MG63 (cell line): ENCODE data around the gene LPO. TPM values are rescaled to one million over a fixed set of nuclear protein-coding genes. Genes with fewer than 3 reads are reported as not detected.

ENCODE experiments used
- DNase-seq: peaks from one replicate; pipeline ENCODE4 v3.0.0-alpha.2; 2020
- H3K27me3 ChIP-seq: fragments of 250-450 bp; sonication (Bioruptor Pico); 2 replicates; pipeline ENCODE4 v1.5.1; 2020; ENCODE audit warnings: mild to moderate bottlenecking, moderate library complexity
- H3K36me3 ChIP-seq: fragments of 250-450 bp; sonication (Bioruptor Pico); 2 replicates; pipeline ENCODE4 v1.5.1; 2020; ENCODE audit warnings: mild to moderate bottlenecking, moderate library complexity
- H3K4me3 ChIP-seq: fragments of 250-450 bp; sonication (Bioruptor Pico); 2 replicates; pipeline ENCODE4 v1.5.1; 2020; ENCODE audit warnings: mild to moderate bottlenecking, moderate library complexity
- H3K9me3 ChIP-seq: fragments of 250-450 bp; sonication (Bioruptor Pico); 2 replicates; pipeline ENCODE4 v1.5.1; 2020; ENCODE audit warnings: mild to moderate bottlenecking, moderate library complexity
- total RNA-seq: library from RNA; depleted of rRNA; stranded (reverse); fragments of >200 nt; shearing (Covaris generic); gene quantifications from 2 replicates; pipeline ENCODE4 v1.2.3, GENCODE V29; 2014; ENCODE audit warnings: low replicate concordance

LPO gene
- total RNA-seq, 1 experiment from 2014 or later, result not detected

DNA sequence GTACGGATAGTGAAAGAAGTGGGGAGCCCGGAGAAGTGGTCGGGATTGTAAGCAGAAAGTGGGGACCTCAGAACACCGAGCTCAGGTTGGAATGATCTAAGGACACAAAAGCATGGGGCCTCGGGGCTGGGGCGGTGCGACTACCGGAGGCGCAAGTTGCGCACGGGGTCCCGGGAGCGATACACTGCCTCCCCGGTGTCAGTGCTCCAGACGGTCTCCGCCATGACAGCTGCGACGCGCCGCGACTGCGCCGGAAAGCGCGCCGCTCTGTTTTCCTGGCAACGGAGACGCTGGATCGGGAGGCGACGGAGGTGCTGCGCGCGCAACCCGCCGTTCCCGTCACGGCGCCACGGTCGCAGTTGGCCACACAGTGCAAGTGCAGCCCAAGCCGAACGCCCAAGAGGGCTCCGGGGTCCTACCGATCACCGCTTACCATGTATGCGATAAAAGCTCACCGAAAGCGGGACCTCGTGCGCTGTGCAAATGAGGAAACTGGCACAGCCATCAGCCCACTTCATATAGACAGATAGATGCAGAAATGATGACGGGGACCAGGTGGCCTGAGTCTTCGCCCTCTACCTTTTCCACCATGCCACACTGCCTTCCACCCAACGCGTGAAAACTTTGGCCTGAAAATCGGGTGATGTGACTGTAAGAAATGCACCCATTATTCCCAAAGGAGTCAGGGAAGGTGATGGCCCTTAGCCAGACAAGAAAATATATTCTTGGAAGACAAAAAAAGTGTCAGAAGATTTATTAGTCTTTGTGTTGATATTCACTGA is 19.2 kb upstream of the LPO start, which contains the start of gene MKS1:
TSS of gene MKS1 (minus strand) at position 249 of the 782 bp plus-strand sequence. CDS start at position 224, 25 bp downstream.
- Histone ChIP-seq H3K4me3 (peak within 1 kb of the TSS; percentile 70), H3K9me3 (no peaks in the 10 kb centered on the region), H3K36me3 (no peaks in the 10 kb centered on the region), H3K27me3 (no peaks in the 10 kb centered on the region)
- DNase-seq, result peak; percentile 94

DNA sequence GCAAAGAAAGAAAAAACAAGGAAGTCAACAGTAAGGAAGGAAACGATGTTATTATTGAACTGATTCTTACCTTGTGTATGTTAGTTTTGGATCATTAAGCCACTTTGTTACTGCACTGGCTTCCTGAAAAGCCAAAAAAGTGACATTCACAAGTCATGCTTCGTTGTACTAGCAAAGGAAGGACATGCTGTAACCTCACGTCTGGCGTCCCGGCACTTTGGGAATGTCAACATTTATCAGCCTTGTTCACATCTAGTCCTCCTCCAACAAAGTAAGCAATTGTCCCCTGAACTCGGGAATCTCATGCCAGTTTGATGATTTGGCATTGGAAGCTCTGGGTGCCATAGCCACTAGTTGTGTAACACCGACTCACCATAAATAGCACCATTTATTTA is 18.6 kb upstream of the LPO start:
- no peak for DNase-seq
- Histone ChIP-seq H3K36me3 (no peaks in the 10 kb centered on the region), H3K9me3 (no peaks in the 10 kb centered on the region), H3K27me3 (no peaks in the 10 kb centered on the region), H3K4me3 (peak overlapping the region; percentile 70)

DNA sequence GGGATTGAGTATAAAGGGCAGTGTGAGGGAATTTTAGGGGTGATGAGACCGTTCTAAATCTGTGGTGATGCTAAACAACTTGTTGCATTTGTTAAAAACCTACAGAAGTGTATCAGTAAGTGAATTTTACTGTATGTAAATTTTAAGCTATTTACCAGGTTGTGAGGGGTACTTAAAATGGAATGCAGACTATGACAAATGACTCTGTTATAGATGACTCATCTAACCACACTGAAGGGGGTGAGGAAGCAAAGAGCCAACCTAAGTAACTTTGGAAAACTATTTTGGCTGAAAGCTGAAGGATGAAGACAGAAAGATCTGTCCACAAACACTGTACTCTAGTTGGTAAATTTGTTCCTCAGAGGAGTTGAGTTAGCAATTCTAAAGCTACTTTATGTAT is 14.1 kb upstream of the LPO start:
- no peaks in the 10 kb centered on the region for H3K9me3 ChIP-seq
- no peak for DNase-seq
- H3K27me3 ChIP-seq, result no peaks in the 10 kb centered on the region
- no peaks in the 10 kb centered on the region for H3K36me3 ChIP-seq
- no peak overlapping the region for H3K4me3 ChIP-seq

DNA sequence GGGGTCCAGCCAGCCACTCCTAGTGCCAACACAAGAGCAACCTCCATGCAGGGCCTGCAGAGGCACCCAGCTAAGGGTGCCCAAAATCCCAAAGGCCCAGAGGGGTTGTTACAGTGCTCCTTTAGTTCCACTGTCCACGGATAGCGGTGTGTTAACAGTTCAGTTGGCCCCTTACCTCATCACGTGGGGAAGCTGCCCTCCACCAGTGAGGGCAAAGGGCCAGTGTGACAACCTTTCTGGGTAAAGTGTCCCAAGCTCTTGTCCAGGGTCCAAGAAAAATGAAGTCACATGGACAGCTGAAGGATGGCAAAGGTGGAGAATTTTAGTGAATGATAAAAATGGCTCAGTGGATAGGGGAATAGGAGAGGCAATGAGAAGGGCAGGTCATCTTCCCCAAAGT is 10.7 kb upstream of the LPO start:
- DNase-seq, result no peak
- H3K9me3 ChIP-seq, result no peaks in the 10 kb centered on the region

DNA sequence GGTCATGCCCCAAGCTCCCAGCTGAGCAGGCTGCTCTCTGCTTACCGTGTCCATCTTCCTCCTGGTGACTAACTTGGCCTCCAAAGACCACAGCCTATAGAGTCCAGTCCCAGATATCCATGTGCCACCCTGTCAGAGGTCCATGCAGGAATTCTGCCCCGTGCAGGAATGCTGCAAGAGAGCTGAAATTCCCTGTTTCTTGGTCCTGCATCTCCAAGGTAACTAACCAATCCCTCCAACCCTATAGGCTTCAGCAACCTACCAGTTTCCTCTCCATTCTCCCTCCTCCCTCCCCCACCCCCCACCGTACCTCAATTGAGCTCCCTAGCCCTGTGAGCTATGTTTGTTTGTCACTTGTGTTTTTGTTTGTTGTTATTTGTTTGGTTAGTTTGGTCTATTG is 9.7 kb upstream of the LPO start:
- Histone ChIP-seq H3K4me3 (no peak overlapping the region), H3K36me3 (no peaks in the 10 kb centered on the region), H3K27me3 (no peaks in the 10 kb centered on the region), H3K9me3 (no peaks in the 10 kb centered on the region)
- DNase-seq, result no peak

More for the DNA sequence above, 10.7 kb upstream of the LPO start:
- H3K27me3 ChIP-seq, result no peaks in the 10 kb centered on the region
- H3K36me3 ChIP-seq, result no peaks in the 10 kb centered on the region
- no peak overlapping the region for H3K4me3 ChIP-seq

DNA sequence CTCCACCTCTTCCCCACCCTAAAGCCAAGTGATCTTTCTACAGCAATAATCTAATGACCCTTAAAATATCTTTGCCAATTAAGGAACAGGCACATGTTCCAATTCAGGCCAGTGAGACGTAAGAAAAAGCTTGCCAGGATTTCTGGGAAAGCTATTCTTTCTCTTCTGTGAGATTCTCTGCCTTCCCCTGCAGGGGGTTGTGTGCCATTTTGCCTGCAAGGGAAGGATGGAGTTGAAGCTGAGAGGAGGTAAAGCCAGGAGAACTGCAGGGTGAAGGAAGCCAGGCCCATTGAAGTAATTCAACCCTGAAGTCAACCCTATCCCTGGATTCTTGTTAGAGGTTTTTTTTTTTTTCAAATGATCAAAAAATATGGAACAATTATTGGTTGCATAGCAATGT is 9.0 kb upstream of the LPO start:
- H3K36me3 ChIP-seq, result no peaks in the 10 kb centered on the region
- H3K27me3 ChIP-seq, result peaks cover 2% of the 10 kb centered on the region; the same call in 1 of the 2 replicates
- no peaks in the 10 kb centered on the region for H3K9me3 ChIP-seq
- DNase-seq, result no peak
- no peak overlapping the region for H3K4me3 ChIP-seq

DNA sequence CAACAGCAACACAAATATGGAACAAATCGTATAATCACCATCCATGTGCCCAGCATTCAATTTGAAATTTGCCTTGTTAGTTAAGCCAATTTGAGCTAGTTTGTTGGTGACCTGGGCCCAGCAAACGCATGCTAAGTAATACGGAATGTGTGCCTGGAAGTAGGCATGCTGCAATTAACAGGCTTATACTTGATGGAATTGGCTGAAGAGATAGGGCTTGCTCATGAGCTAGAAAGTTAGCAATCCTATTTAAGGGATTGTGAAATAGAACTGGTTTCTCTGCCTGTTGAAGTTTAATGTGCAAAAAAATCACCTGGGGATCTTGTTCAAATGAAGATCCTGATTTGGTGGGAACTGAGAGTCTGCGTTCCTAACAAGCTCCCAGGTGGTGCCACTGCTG is 8.5 kb upstream of the LPO start:
- Histone ChIP-seq H3K4me3 (no peak overlapping the region), H3K9me3 (no peaks in the 10 kb centered on the region), H3K27me3 (peaks cover 7% of the 10 kb centered on the region; the same call in 1 of the 2 replicates), H3K36me3 (no peaks in the 10 kb centered on the region)
- DNase-seq, result no peak

DNA sequence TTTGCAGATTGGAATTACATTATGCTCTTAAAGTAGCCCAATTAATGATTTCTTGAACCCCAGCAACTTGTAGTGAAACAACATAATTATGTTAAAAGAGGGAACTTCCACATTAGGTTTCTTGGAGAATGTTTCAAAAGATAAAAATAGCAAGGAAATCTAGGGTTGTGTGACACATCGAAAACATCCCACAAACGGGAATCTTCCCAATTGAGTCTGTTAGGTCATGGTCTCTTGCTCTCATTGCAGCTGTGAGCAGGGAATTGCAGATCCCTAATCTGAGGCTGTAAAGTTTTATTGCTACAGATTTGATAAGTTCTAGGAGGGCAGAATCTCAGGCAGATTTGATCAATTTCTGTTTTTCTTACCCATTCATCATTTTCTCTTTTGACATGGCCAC is 6.7 kb upstream of the LPO start:
- H3K27me3 ChIP-seq, result peaks cover 16% of the 10 kb centered on the region
- no peak for DNase-seq
- H3K4me3 ChIP-seq, result no peak overlapping the region

DNA sequence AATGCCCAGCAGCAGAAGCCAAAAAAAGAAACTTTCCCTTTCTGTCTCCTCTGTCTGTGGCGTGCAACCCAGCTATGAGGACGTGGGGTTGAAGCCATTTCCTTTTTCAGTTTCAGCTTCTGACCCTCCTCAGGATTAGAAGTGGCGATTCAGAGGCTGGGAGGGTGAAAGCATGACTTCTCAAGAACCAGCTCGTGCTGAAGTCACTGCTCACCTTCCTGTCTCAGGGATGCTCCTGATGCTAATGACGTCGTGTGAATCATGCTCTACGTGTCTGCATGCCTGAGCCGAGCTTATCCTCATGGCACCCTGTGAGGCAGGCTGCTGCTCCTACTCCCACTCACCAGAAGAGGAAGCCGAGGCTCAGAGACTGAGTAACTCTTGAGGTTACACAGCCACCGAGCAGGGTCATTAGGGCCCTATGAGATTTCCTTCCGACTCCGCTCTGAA is 5.7 kb upstream of the LPO start:
- no peak overlapping the region for H3K4me3 ChIP-seq
- peaks cover 25% of the 10 kb centered on the region for H3K27me3 ChIP-seq
- DNase-seq, result peak; percentile 36
- H3K9me3 ChIP-seq, result no peaks in the 10 kb centered on the region
- no peaks in the 10 kb centered on the region for H3K36me3 ChIP-seq

More for the DNA sequence above, 6.7 kb upstream of the LPO start:
- H3K36me3 ChIP-seq, result no peaks in the 10 kb centered on the region
- H3K9me3 ChIP-seq, result no peaks in the 10 kb centered on the region

DNA sequence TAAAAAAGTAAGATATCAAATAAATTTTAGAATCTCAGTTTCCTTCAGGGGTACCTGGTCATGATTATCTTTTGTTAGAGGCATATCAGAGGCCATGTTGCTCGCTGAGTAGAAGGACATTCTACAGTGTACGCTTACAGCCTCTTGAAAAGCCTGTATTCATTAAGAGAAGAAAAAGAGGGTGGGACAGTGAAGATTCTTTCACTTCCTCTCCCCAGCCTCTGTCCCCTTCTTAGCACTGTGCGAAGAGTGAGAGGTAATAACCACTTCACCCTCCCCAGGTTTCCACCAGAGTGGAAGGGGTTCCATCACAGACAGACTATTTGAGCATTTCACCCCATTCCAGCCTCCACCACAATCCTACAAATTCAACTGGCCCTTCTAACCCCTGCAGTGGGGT is 4.8 kb upstream of the LPO start:
- Histone ChIP-seq H3K27me3 (peaks cover 33% of the 10 kb centered on the region), H3K9me3 (no peaks in the 10 kb centered on the region), H3K4me3 (no peak overlapping the region), H3K36me3 (no peaks in the 10 kb centered on the region)
- no peak for DNase-seq

DNA sequence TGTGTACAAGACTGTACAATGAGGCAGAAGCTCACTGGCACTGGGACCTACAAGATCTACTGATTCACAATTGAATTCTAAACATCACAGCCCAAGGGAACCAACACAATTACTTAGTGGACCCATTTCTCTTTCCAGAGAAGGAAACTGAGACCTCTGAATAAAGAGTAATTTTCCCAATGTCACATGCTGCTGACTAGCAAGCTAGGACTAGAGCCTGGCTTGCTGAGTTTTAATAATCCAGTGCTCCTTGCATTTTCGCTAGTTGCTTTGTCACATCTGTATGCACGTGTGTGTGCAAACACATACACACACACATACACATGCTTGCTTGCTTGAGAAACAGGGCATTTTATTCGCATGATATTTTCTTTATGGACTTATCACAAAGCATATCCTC is 3.9 kb upstream of the LPO start:
- no peaks in the 10 kb centered on the region for H3K36me3 ChIP-seq
- no peak for DNase-seq
- no peaks in the 10 kb centered on the region for H3K9me3 ChIP-seq
- H3K27me3 ChIP-seq, result peaks cover 41% of the 10 kb centered on the region
- no peak overlapping the region for H3K4me3 ChIP-seq

DNA sequence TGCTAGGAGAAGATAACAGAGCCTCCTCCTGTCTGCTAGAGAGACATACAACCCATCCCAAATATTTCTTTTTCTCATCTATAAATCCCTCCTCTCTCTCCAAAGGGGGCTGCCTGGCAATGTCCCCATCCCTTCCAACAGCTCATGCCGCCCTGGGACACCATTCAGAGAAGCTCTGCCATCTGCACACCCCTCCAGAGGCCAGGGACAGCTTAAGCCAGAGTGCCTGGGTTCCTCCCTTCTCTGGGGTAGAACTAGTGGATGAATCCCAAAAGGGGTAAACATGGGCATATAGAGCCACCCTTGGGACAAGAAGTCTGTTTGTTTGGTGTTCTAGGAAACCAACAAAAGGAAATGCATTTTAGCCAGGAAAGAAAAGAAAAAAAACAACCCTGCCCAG is 2.6 kb upstream of the LPO start:
- no peak overlapping the region for H3K4me3 ChIP-seq
- peaks cover 48% of the 10 kb centered on the region for H3K27me3 ChIP-seq
- no peaks in the 10 kb centered on the region for H3K9me3 ChIP-seq
- H3K36me3 ChIP-seq, result no peaks in the 10 kb centered on the region
- no peak for DNase-seq

DNA sequence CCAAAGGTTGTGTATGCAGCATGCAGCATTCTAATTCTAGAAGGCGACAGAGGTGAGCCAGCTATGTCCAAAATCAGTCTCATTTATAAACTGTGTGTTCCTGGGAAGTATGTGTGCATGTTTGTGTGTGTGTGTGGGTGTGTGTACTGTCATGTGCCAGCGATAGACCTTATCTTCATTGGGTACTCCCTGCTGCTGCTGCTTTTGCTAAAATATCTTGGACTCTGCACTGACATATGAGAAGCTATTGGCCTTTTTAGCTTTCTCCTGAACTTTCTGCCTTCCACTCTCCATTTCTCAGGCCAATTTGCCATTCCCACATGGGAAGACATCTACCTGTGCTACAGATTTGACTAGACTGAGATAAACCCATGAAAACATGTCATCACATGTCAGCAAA is 2.0 kb upstream of the LPO start:
- peaks cover 51% of the 10 kb centered on the region for H3K27me3 ChIP-seq
- no peak for DNase-seq
- H3K36me3 ChIP-seq, result no peaks in the 10 kb centered on the region
- H3K4me3 ChIP-seq, result no peak overlapping the region
- no peaks in the 10 kb centered on the region for H3K9me3 ChIP-seq

DNA sequence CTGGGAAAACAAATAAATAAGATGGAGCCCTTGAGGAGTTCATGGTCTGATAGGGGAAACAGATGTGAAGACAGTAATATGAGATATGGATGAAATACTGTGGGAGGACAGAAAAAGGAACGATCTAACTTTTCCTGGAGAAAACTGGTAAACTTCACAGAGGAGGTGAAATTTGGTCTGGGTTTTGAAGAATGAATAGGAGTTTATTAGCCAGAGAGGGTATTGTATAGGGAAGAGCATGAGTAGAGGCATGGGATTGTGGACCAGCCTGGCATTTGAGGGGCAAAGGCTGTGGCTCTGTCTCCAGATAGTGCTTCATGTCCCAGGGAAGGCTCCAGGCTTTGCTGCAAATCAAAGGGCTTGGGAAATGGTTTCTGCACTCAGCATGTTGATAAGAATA is 1.6 kb downstream of the LPO start:
- no peak overlapping the region for H3K4me3 ChIP-seq
- peaks cover 49% of the 10 kb centered on the region for H3K27me3 ChIP-seq
- H3K36me3 ChIP-seq, result no peaks in the 10 kb centered on the region
- no peaks in the 10 kb centered on the region for H3K9me3 ChIP-seq
- no peak for DNase-seq

DNA sequence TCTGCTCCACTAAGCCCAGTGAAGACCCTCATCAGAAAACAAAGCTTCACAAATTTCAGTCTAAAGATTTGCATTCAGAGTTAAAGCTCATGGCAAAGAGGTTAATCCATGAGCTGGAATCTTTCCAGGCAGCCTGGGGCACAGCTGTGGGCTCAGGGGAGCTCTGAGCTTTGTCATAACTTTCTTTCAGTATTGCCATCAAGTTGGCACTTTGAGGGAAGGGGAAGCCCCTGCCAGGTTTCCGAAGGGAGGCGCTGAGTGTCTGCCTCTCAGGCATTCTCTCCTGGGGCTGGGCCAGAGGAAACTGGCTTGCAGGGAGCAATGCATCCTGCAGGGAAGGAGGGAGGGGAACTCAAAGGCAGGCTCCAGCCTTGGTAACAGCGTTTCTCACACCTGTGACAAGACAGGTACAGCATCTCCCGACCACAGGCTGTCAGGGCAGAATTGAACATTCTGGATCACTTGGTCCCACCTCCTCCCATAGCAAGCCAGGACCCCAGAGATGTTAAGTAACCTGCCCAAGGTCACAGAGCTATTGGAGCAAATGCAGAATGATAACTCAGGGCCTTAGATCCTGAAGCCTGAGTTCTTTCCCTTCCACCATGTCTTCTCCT is 3.9 kb downstream of the LPO start:
- H3K4me3 ChIP-seq, result no peak overlapping the region
- DNase-seq, result peak; percentile 55
- H3K27me3 ChIP-seq, result peaks cover 34% of the 10 kb centered on the region
- H3K9me3 ChIP-seq, result no peaks in the 10 kb centered on the region
- H3K36me3 ChIP-seq, result no peaks in the 10 kb centered on the region

DNA sequence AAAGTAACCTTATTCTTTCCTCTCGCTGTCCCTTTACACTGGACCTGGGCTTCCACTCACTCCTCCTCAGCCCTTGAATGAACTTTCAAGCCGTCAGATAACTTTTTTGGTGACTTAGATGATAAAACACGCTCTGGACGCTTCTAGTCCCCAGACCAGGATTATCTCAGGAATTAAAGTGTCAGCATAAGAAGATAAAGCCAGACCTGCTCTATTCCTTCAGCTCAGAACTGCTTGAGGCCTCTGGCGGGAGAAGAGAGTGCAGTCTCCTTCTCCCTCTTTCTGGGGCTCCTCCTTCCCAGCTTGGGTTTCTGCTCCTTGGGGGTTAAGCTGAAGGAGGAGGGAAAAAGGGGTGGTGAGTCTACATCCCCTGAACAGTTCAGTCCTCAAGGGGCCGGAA is 6.6 kb downstream of the LPO start:
- no peak for DNase-seq
- H3K36me3 ChIP-seq, result no peaks in the 10 kb centered on the region
- H3K9me3 ChIP-seq, result no peaks in the 10 kb centered on the region
- H3K27me3 ChIP-seq, result peaks cover 13% of the 10 kb centered on the region
- no peak overlapping the region for H3K4me3 ChIP-seq

DNA sequence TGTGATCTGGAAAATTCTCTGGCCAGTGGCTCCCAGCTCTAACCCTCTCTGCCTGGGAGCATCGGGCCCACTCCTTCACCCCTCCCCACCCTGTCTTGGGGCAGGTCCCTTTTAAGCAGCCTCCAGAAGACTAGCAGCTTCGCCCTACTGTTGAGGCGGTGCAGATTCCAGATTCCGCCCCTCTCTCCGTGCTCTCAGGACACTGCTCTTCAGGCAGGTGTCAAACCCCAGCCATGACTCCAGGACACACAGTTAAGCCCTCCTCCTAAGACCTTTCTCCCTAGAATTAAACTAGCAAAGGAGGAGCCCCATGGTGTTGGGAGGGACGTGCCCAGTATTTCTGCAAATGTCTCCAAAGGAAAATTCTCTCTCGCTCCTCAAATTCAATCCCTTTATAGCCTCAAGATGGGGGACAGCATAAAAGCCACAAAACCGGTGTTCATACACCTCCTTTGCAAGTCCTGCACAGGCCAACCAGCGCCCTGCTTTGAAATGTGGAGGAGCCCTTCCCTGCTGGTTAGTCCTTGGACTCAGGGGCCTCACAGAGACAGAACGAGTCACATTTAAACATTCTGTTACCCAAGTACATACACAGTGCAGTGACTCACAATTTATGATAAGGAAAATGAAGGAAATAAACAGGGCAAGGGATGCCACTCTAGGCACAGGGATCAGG is 7.2 kb downstream of the LPO start:
- Histone ChIP-seq H3K9me3 (no peaks in the 10 kb centered on the region), H3K27me3 (peaks cover 10% of the 10 kb centered on the region; the same call in 1 of the 2 replicates), H3K4me3 (no peak overlapping the region), H3K36me3 (no peaks in the 10 kb centered on the region)
- DNase-seq, result no peak
